Smooth muscle cell (in vitro differentiated cells): Measurements from ENCODE around the gene QDPR. TPM values are rescaled to one million over a fixed set of nuclear protein-coding genes. Genes with fewer than 3 reads are reported as not detected.

Experiments
- DNase-seq: peaks from one replicate; lab custom pipeline; 2025; ENCODE audit not compliant: unreplicated experiment; lab: John Stamatoyannopoulos, UW
- H2AFZ ChIP-seq: fragments of 200-600 bp; sonication (generic); 2 replicates; pipeline ENCODE4 v1.6.0; 2016; ENCODE audit warnings: antibody characterized with exemption, low read depth, mild to moderate bottlenecking
- H3F3A ChIP-seq: fragments of 200-600 bp; sonication (generic); 2 replicates; pipeline ENCODE4 v1.6.0; 2017; ENCODE audit warnings: antibody characterized with exemption, low read depth
- H3K27ac ChIP-seq: fragments of 200-600 bp; sonication (generic); 2 replicates; pipeline ENCODE4 v1.5.1; 2016; ENCODE audit warnings: low read depth, mild to moderate bottlenecking
- H3K27me3 ChIP-seq: fragments of 200-600 bp; sonication (generic); 2 replicates; pipeline ENCODE4 v1.6.1; 2016; ENCODE audit warnings: low read depth, mild to moderate bottlenecking
- H3K36me3 ChIP-seq: fragments of 200-600 bp; sonication (generic); 2 replicates; pipeline ENCODE4 v1.5.1; 2016; ENCODE audit warnings: low read depth
- H3K4me1 ChIP-seq: fragments of 200-600 bp; sonication (generic); 2 replicates; pipeline ENCODE4 v1.5.1; 2016; ENCODE audit warnings: low read depth
- H3K4me2 ChIP-seq: fragments of 200-600 bp; sonication (generic); 2 replicates; pipeline ENCODE4 v1.6.0; 2016; ENCODE audit warnings: mild to moderate bottlenecking
- H3K4me3 ChIP-seq: fragments of 200-600 bp; sonication (generic); 2 replicates; pipeline ENCODE4 v1.5.1; 2016; ENCODE audit warnings: mild to moderate bottlenecking
- H3K79me2 ChIP-seq: fragments of 200-600 bp; sonication (generic); 2 replicates; pipeline ENCODE4 v1.6.0; 2016; ENCODE audit warnings: low read depth, mild to moderate bottlenecking
- H3K9ac ChIP-seq: fragments of 200-600 bp; sonication (generic); 2 replicates; pipeline ENCODE4 v1.6.0; 2016; ENCODE audit warnings: low read depth
- H3K9me3 ChIP-seq: fragments of 200-600 bp; sonication (generic); replicated peaks from 2 replicates; pipeline ENCODE4 v1.5.1; 2016; ENCODE audit warnings: low read depth
- H4K20me1 ChIP-seq: fragments of 200-600 bp; sonication (generic); 2 replicates; pipeline ENCODE4 v1.6.0; 2016; ENCODE audit warnings: low read depth
- CTCF ChIP-seq: fragments of 200-600 bp; sonication (generic); IDR thresholded peaks from 2 replicates; pipeline ENCODE4 v1.5.1; 2017; ENCODE audit warnings: borderline replicate concordance, mild to moderate bottlenecking, antibody characterized with exemption; ENCODE audit not compliant: insufficient read depth, poor library complexity, severe bottlenecking
- WGBS: methylation state at CpG from one replicate; pipeline ENCODE4 v1.1.7; 2016; ENCODE audit warnings: low lambda C conversion rate; 5-methylcytosine and 5-hydroxymethylcytosine counted together
- polyA plus RNA-seq: library from polyadenylated mRNA; unstranded; fragments of >200 nt; fragmentation: Nextera tagmentation; extraction: Ambion mirVana; gene quantifications from 2 replicates; pipeline ENCODE4 v1.2.1, GENCODE V29; 2016
- total RNA-seq: library from RNA; depleted of rRNA; stranded (reverse); fragments of >200 nt; gene quantifications from 2 replicates; pipeline ENCODE4 v1.2.3, GENCODE V29; 2014

The QDPR gene
- total and polyA plus RNA-seq, 2 experiments from 2014 or later: 27.5 to 34.8 TPM

- no peak overlapping the region for H3K4me3 ChIP-seq
These were observed 9.7 kb upstream of the QDPR start for GRCh38 chr4:17521595-17521994.

GRCh38 chr4:17517664-17518063, 5.8 kb upstream of the QDPR start:
- Histone ChIP-seq H3K4me3 (no peak overlapping the region), H3K4me1 (no peaks in the 10 kb centered on the region), H2AFZ (peak overlapping the region; percentile 2), H4K20me1 (no peaks in the 10 kb centered on the region), H3K4me2 (no peak overlapping the region), H3K36me3 (no peaks in the 10 kb centered on the region), H3K79me2 (no peaks in the 10 kb centered on the region), H3K27me3 (peaks cover 26% of the 10 kb centered on the region), H3F3A (no peaks in the 10 kb centered on the region), H3K9ac (no peak overlapping the region), H3K27ac (no peak overlapping the region), H3K9me3 (no peaks in the 10 kb centered on the region)
- DNase-seq: no peak
- 45% methylated on average over 5 of the region's 5 CpGs for WGBS
- TF ChIP-seq CTCF: no peak

More at GRCh38 chr4:17521595-17521994, 9.7 kb upstream of the QDPR start:
- Histone ChIP-seq H4K20me1 (no peaks in the 10 kb centered on the region), H3K79me2 (no peaks in the 10 kb centered on the region), H3F3A (no peaks in the 10 kb centered on the region), H2AFZ (no peak overlapping the region), H3K9me3 (no peaks in the 10 kb centered on the region), H3K4me2 (no peak overlapping the region), H3K36me3 (no peaks in the 10 kb centered on the region), H3K27me3 (peaks cover 26% of the 10 kb centered on the region), H3K4me1 (no peaks in the 10 kb centered on the region), H3K9ac (no peak overlapping the region), H3K27ac (no peak overlapping the region)
- WGBS: 91% methylated on average over 5 of the region's 5 CpGs
- DNase-seq: no peak
- no peak for TF ChIP-seq CTCF

GRCh38 chr4:17516980-17517379, 5.1 kb upstream of the QDPR start:
- no peaks in the 10 kb centered on the region for H3F3A ChIP-seq
- DNase-seq: no peak
- H3K4me3 ChIP-seq: no peak overlapping the region
- no peak overlapping the region for H3K27ac ChIP-seq
- no peak overlapping the region for H2AFZ ChIP-seq
- peaks cover 26% of the 10 kb centered on the region for H3K27me3 ChIP-seq
- no peaks in the 10 kb centered on the region for H3K4me1 ChIP-seq
- whole genome bisulfite sequencing: 40% methylated on average over 1 of the region's 1 CpG
- no peak overlapping the region for H3K9ac ChIP-seq
- no peaks in the 10 kb centered on the region for H3K9me3 ChIP-seq
- no peaks in the 10 kb centered on the region for H4K20me1 ChIP-seq
- no peak overlapping the region for H3K4me2 ChIP-seq
- no peaks in the 10 kb centered on the region for H3K36me3 ChIP-seq
- H3K79me2 ChIP-seq: no peaks in the 10 kb centered on the region
- no peak for TF ChIP-seq CTCF
